SK-N-MC (cell line): Measurements from ENCODE around the gene LRRFIP2.
"Not testable (repeated sequence)": the region's sequence is repeated elsewhere in the genome, so short reads cannot be mapped to it uniquely, and the experiment has no call there.

Source experiments
- EZH2 ChIP-seq: fragments of 200-600 bp; sonication (generic); IDR thresholded peaks from one replicate; pipeline ENCODE4 v1.6.1; 2017; ENCODE audit warnings: antibody characterized with exemption
- POLR2AphosphoS5 ChIP-seq: IDR thresholded peaks from 2 replicates; pipeline ENCODE4 v1.6.1; 2012; ENCODE audit warnings: mild to moderate bottlenecking, low read depth, low read length, borderline replicate concordance

GRCh38 chr3:37222542-37222941 is 48.2 kb upstream of the LRRFIP2 start:
- TF ChIP-seq EZH2, POLR2AphosphoS5: not testable (repeated sequence)
